SK-N-SH treated with all-trans-retinoic acid at 6 μM for 48 hours (cell line): ENCODE measurements around the gene RHOXF1.

Experiments
- ZC3H10 ChIP-seq: fragments of 250-450 bp; sonication (Bioruptor Pico); IDR thresholded peaks from 2 replicates; pipeline ENCODE4 v1.5.1; 2021; ENCODE audit warnings: mild to moderate bottlenecking, moderate library complexity
- ZNF565 ChIP-seq: fragments of 450-650 bp; formaldehyde crosslinking; conservative IDR thresholded peaks from 2 replicates; pipeline ENCODE4 v1.5.0; 2020; ENCODE audit warnings: low read depth, mild to moderate bottlenecking, moderate library complexity
- TF ChIP-seq, protein P1 (sequence below): fragments of 250-450 bp; sonication (Bioruptor Pico); IDR thresholded peaks from 2 replicates; pipeline ENCODE4 v1.5.0; 2020; ENCODE audit warnings: mild to moderate bottlenecking, moderate library complexity

DNA sequence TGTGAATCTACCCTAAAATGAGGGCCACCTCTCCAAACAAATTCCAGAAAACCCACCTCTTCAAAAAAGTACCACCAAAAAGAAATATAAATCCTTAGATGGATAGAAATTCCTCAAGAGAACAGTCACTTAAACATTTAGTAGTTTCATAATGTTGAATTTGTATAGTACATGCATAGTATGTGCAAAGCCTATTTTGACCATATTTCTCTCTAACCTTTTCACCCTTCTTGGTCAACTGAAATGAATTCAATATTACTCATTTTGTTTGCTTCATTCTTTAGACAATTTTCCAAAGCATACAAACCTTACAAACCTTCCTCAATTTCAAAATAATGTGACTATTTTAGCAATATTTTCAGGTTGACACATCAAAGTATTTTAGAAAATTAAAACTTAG is 4.1 kb downstream of the RHOXF1 start:
- TF ChIP-seq ZNF565 (CRISPR knock-in tag) (no peak), ZC3H10 (CRISPR knock-in tag) (no peak)
- TF ChIP-seq, protein P1, sequence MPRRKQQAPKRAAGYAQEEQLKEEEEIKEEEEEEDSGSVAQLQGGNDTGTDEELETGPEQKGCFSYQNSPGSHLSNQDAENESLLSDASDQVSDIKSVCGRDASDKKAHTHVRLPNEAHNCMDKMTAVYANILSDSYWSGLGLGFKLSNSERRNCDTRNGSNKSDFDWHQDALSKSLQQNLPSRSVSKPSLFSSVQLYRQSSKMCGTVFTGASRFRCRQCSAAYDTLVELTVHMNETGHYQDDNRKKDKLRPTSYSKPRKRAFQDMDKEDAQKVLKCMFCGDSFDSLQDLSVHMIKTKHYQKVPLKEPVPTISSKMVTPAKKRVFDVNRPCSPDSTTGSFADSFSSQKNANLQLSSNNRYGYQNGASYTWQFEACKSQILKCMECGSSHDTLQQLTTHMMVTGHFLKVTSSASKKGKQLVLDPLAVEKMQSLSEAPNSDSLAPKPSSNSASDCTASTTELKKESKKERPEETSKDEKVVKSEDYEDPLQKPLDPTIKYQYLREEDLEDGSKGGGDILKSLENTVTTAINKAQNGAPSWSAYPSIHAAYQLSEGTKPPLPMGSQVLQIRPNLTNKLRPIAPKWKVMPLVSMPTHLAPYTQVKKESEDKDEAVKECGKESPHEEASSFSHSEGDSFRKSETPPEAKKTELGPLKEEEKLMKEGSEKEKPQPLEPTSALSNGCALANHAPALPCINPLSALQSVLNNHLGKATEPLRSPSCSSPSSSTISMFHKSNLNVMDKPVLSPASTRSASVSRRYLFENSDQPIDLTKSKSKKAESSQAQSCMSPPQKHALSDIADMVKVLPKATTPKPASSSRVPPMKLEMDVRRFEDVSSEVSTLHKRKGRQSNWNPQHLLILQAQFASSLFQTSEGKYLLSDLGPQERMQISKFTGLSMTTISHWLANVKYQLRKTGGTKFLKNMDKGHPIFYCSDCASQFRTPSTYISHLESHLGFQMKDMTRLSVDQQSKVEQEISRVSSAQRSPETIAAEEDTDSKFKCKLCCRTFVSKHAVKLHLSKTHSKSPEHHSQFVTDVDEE (CRISPR knock-in tag): no peak
